22Rv1 (cell line): ENCODE results near the gene INAFM2.

ENCODE experiments used
- CTCF ChIP-seq: fragments of 450-650 bp; IDR thresholded peaks from 2 replicates; pipeline ENCODE4 v1.5.1; 2017; ENCODE audit warnings: mild to moderate bottlenecking
- ZFX ChIP-seq: fragments of 450-650 bp; IDR thresholded peaks from 2 replicates; pipeline ENCODE4 v1.6.1; 2017; ENCODE audit warnings: antibody characterized with exemption, borderline replicate concordance

- no peak for TF ChIP-seq CTCF
- TF ChIP-seq ZFX, result no peak
Measured at GRCh38 chr15:40306371-40306770, 17.1 kb upstream of the INAFM2 start.
